Stimulated activated CD4-positive, alpha-beta T cell treated with anti-CD3 and anti-CD28 coated beads, TNF-alpha, amount 100 ng/mL, for 1 hour (primary cell): ENCODE measurements around the gene DLX4.

ENCODE experiments used
- DNase-seq, 3 donors: peaks; one replicate each; pipeline ENCODE4 v3.0.0-alpha.2; 2020; ENCODE audit warnings: low read depth in 3 of 3, low spot score in 1 of 3

The DLX4 gene

DNA sequence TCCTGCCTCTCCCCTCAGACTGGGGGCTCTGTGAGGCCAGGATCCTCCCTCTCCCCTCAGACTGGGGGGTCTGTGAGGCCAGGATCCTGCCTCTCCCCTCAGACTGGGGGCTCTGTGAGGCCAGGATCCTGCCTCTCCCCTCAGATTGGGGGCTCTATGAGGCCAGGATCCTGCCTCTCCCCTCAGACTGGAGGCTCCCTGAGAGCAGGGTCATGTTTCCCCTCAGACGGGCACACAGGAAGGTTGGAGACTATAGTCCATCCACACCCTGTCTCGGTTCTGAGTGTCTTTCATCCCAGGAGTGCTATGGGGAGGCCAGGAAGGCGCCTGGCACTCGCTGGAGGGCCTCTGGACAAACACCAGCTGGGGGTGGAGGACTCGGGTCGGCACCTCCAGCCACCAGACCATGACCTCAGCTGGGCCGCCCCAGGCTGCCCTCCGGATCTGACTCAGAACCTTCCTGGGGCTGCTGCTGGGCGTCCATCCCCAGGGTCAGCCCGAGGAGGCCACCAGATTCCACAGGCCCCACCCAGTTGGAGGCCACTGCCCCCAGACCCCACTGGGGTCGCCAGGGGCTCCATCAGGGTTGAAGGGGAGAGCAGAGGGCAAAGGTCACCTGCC is 21.9 kb upstream of the DLX4 start:
- no peak for DNase-seq

DNA sequence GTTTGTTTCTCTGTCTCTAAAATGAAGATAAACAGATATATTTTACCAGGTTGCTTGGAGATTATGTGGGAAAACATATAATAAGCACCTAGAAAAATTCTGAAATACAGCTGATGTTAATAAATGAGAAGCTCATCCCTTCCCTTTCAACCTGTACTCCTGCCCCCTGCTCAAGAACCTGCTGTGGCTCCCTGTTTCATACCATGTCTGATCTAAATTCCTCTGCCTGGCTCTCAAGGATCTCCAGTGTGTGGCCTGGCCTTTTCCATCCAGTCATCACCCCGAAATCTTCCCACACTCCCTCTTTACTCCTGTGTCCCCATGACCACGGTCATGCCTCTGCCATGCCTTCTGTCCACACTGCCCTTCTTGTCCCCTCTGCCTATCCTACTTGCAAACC is 19.4 kb upstream of the DLX4 start:
- no peak for DNase-seq

DNA sequence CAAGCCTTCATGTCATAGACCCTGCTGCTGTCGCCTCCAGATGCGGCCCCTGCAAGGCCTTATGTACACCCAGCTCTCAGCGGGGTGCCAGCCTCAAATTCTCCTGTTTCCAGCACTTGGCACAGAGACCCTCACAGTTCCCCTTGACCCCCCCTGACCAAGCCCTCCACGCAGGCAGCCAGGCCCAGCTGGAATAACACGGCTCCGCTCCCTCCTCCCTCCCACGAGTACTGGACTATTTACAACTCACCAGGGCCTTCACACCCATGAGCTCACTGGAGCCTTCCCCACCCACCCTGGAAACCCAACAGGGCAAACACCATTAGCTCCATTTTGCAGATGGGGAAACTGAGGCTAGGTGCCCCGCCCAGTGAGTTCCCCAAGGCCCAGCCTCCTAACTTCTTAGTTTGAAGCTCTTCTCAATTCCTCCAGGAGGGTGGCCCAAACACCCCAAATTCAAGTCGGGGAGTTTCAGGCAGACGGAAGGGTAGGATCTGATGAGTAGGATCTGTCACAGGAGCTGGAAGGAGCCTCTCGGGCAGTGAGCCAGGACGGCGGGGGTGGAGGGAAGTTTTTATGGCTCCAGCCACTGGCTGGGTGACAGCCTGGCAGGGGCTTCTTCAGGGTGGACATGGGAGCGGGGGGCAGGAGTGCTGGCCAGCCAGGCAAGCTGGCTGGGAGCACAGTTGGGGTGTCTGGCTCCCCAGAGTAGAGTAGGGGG is 17.5 kb upstream of the DLX4 start:
- DNase-seq = no peak

DNA sequence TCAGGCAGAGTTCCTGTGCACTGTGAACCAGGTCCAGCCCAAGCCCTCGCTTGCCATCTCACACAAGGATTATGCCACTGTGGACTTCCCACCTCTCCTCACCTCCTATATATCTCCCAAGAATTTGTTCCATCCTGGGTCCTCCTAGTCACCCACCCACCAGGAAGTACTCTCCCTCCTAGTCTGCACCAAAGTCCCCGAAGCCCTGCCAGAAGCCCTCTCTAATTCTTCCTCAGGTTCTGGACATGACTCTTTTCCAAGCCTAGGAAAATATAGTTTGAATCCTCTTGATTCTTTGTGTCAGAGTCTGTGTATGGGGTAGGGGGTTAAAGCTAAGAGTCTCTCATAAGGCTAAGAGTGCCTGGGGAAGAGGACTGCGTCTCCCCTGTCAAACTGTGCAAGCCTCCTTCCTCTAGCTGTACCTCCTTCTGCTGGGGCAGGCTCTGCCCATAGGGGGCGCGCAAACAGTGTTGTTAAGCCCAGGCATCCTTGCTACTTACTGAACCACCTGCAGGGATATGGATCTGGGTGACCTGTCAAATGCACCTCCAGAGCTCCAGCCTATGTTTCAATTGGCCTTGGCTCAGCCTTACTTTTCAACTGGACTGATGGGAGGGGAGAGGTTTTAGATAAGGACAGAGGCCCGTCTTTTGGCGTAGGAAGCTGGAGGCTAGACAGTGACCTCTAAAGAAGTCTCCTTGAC is 16.6 kb upstream of the DLX4 start:
- peak; percentile 29 to 75 (median 57) for DNase-seq

DNA sequence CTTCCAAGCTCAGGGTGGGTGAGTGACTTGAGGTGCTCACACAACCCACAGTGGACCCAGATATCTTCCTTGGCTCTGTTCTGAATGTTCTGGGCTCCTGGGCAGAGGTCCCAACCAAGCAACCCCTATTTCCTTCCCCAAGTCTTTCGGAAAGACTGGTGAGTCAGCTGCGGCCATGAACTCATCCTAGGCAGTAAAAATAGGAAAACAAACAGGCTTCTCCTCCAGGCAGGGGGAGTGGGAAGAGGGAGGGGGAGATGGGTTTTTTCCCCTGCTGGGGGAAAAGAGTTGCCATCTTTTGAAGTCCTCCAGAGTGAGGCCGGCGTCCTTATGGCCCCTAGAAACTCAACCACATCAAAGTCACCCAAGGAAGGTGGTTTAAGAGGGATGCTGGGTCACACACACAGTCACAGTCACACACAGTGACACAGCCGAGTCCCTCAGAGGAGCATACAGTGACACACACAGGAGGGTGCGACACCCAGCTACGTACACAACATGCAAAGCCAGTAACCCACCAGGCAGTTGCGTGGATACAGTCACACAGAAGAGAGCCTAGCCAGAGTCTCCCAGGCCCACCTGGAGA is 16.0 kb upstream of the DLX4 start:
- no peak for DNase-seq

DNA sequence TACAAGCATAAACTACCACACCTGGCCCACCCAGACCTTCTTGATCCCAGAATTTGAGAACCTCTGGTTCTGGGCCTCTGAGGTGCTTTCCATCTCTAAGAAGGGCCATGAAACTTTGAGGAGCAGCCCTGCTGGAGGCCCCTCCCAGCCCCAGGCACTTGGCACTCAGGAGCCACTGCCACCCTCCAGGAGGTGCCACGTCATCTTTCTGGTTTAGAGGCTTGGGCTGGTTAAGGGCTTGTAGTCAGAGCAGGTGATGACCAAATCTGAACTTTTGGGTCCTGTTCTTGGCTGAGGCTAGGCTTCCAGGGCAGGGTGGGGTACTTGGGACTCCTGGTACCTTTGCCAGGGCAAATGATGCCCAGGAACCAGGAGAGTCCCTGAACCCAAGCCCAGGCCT is 13.8 kb upstream of the DLX4 start:
- no peak for DNase-seq

DNA sequence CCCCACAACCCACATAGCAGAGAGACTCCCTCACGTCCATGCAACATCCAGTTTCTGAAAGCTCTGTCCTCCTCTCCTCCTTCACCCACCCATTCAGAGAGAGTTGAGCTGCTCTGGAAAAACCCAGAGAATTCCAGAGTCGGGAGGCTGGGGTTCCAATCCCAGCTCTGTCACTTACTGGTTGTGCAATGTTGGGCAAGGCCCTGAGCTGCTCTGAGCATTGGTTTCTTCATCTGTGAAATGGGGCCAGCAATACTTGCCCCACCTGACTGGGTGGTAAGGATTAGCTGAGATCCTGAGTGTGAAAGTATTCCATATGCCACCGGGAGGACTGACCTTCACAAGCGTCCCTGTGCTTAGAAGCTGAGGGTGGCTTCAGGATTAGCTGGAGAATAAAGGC is 12.2 kb upstream of the DLX4 start:
- no peak for DNase-seq

DNA sequence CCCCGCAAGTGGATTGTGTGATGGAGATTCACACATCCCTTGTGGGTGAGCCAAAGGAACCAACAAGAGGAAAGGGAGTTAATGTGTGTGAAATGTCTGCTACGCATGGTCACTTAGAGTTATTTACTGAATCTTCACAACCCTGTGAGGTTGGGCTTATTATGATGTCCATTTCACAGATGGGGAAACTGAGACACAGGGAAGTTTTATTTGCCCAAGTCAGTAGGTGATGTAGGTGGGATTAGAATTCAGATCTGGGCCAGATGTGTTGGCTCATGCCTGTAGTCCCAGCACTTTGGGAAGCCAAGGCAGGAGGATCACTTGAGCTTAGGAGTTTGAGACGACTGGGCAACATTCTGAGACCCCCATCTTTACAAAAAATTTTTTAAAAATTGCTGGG is 11.6 kb upstream of the DLX4 start:
- DNase-seq = no peak

DNA sequence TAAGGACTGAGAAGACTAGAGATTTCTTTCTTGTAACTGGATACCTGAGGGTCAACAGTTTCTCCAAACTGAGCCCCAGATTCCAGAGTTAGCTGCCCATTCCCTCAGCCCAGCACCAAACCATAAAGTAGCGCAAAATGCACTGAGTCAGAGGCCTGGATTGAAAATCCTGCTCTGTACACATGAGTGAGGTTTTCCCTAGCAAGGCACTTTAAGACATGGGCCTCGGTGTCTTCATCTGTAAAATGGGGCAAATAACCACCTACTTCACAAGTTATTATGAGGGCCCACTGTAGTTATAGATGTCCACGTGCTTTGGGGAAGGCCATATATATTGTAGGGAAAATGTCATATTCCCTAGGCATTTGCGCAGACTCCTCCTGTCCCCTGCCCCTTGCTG is 10.3 kb upstream of the DLX4 start:
- no peak for DNase-seq

DNA sequence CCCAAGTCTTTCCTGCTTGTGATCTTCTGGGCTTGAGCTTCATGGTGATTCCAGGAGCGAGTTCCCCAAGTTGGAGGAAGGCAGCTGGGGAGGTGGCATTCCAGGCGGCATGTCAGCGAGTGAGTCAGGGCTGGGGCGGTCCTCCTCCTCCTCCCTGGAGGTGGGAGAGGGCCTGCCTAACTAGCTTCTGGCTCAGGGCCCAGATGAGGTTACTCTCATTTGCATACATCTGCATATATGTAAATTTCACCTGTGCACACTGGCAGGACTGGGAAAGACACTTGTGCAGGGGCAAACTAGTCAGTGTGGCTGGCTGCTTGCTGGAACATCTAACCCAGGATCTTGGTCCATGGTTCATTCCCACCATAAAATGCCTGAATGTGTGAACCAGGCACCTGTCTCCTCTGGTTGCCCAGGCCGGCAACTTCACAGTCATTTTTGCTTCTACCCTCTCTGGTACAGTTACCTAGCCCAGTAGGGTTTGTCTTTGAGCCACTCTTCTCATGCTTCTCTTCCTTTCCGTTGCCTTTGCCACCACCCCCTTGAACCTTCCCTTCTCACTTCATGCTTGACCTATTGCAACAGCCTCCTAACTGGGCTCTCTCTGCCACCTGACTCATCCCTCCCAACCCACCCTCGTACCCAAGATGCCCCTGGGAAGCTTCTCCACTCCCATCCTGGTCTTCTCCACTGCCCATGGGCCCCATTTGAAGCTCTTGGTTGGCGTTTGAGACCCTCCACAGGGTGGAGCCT is 9.6 kb upstream of the DLX4 start:
- DNase-seq = no peak

DNA sequence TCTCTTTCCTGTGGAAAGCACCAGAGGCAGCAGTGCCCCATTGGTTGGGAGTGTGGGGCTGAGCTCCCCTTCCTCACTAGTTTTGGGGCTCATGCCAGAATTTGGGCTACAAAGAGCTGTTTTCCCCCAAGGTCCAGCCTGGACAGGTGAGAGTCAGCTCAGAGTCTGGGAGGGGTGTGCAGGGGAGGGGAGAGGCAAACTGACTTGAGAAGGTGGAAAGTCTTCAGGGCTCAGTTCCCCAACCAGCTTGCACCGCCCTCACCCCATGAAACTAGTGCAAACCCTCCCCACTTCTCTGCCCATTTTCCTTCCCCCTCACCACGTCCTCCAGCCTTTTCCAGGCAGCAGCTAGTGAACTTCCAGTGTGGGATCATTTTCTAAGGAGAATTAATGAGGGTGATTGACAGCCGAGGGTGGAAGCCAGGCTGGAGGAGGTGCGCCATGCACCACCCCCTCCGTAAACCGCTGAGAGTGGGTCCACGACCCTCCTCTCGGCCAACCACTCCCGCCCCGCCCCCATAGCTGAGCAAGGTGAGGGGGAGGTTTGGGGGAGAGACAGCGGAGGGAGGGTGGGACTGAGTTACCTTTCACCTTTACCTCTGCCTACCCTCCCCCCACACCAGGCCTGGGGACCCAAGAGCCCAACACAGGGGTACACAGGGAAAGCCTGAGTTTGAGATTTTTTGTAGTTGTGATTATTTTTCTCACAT is 6.2 kb upstream of the DLX4 start:
- DNase-seq = no peak

DNA sequence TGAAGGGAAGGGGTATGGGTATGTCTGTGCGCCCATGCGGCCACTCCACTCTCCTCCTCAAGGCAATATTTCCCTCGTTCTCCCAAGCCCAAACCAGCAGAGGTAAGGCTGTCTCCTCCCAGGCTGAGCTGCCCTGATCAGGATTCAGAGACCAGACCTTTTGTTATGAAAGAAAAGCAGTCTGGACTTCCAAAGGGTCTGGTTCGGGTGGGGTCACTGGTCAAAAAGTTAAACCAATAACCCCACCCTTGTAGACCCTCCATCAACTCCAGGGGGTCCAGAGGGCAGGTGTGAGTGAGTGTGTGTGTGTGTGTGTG is 5.7 kb upstream of the DLX4 start:
- DNase-seq = no peak

DNA sequence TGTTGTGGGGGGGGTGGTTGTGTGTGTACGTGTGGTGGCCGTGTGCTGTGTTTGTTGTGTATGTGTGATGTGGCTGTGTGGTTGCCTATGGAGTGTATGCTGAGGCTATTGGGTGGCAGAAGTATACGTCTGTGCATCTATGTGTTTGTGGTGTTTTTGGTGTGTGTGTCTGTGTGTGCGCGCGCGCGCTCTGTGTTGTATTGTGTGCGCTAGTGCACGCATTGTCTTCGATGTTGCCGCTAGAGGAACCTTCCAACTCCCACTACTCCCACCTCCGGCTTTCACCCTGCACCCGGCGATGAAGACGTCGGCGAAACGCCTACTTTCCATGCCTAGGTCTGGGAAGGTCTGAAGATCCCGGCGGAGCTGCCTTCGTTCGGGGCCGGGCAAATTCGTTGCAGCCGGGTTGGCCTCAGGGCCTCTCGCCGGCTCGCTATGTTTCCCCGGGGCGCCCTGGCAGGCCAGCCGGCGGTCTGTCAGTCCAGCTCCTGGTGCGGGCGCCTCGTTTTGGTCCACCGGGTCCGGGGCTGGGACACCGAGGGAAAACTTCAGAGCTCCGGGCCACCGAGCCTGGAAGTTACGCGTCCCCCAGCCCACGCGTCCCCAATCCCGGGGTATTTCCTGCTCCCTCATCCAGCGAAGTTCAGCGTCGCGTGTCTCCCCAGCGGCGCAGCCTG is 5.2 kb upstream of the DLX4 start:
- no peak for DNase-seq

DNA sequence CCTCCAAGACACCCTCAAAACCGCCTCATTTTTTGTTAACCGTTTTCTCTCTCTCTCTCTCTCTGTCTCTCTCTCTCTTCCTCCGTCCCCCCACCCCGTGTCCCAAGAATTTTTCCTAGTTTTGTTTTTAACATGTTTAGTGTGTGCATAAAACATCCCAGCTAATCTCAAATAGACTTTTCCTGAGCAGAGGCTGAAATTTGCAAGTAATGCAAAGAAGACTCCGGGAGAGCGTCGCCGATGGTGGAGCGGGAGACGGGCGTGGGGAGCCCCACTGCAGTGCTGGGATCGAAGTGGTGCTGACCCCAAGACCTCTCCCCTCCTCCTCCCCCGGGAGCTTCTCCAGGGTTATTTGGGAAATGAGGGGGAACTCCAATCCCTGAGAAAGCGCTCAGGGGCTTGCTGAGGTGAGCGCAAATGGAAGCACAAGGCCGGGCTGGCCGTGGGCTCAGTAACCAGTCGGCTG is 4.7 kb upstream of the DLX4 start:
- DNase-seq = no peak

DNA sequence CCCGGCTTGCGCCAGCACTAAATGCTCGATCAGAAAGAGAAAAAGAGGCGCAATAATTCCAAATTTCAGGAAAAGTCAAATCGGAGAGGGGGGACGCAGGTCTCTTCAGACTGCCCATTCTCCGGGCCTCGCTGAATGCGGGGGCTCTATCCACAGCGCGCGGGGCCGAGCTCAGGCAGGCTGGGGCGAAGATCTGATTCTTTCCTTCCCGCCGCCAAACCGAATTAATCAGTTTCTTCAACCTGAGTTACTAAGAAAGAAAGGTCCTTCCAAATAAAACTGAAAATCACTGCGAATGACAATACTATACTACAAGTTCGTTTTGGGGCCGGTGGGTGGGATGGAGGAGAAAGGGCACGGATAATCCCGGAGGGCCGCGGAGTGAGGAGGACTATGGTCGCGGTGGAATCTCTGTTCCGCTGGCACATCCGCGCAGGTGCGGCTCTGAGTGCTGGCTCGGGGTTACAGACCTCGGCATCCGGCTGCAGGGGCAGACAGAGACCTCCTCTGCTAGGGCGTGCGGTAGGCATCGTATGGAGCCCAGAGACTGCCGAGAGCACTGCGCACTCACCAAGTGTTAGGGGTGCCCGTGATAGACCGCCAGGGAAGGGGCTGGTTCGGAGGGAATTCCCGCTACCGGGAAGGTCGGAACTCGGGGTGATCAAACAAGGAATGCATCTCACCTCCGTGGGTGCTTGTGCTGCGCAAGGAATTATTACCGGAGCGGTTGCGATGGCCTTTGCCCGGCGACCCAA is 4.0 kb upstream of the DLX4 start:
- no peak for DNase-seq

DNA sequence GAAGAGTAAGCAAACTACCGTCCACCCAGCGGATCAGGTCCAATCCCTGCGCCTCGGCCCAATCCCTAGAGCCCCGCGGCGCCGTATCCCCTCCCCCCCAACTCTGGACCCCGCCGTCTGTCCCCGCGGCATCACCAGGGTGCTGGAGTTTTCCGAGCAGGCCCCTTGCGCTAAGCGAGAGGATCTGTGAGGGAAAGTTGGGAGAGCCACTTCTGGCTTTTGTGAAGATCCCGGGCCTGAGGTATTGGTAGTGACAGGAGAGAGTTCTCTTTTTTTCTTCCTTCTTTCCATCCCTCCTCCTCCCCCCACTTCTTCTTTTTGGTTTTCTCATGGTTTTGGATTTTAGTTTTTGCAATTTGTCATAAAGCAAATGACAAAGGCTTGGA is 3.5 kb upstream of the DLX4 start:
- DNase-seq = no peak

DNA sequence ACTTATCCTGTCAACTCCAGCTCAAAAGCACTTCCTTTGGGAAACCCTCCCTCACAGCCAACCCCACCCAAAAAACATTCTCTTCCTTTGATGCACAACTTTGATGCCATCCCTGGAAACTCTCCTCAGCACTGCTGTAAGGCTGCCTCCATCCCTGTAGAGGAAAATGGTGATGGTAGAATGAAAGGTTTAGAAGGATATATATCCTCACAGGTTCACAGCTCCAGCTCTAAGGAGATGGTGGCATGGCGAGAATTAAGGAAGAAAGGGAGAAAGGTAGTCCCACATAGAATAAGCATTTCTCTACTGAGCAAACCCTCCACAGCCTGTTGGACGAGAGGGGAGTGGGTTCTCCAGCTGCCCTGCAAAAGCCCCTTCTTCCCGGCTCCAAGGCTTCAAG is 2.2 kb upstream of the DLX4 start:
- DNase-seq = no peak

DNA sequence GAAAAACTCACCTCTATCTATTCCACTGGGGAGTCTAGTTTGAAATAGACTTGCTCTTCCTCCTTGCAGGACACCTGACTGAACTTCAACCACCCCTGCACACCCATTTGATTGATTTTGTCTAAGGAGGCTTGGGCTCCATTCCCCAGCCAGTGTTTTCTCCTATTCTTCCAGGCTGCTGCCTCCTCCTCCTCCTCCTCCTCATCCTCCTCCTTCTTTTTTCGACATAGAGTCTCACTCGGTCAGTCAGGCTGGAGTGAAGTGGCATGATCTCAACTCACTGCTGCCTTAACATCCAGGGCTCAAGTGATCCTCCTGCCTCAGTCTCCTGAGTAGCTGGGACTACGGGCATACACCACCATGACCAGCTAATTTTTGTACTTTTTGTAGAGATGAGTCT is 1.8 kb upstream of the DLX4 start:
- no peak for DNase-seq

DNA sequence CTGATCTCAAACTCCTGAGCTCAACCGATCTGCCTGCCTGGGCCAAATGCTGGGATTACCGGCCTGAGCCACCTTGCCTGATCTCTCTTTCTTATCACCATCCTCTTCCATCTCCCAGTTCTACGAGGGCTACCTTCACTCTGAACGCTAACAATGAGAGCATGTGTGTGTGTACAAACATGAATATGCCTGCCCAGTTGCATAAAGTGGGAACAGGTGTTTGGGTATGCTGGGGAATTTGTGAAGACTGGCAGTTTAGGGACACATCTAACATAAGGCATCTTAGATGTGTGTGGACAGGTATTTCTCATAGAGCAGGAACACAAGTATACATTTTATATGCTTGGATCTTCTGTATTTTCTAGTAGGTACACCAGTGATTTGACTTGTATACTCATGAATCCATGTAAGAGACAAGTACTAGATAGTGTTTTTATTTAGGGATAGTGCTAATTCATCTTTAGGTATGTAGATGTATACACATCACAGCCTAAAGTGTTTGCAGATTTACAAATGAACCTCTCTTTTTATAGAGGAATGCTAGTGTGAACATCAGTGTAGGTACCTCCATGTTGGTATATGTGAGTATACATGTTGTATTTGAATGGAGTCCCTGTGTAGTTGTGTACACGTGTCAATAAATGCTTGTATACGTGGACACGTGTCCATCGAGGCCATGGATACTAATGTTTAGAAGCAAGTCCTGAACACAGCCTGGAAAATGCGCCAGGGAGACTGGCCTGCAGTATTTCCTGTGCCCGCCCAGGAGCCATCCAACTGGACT is 1.2 kb upstream of the DLX4 start:
- DNase-seq = no peak
